ENCODE data around the gene XG.

Gene XG

DNA sequence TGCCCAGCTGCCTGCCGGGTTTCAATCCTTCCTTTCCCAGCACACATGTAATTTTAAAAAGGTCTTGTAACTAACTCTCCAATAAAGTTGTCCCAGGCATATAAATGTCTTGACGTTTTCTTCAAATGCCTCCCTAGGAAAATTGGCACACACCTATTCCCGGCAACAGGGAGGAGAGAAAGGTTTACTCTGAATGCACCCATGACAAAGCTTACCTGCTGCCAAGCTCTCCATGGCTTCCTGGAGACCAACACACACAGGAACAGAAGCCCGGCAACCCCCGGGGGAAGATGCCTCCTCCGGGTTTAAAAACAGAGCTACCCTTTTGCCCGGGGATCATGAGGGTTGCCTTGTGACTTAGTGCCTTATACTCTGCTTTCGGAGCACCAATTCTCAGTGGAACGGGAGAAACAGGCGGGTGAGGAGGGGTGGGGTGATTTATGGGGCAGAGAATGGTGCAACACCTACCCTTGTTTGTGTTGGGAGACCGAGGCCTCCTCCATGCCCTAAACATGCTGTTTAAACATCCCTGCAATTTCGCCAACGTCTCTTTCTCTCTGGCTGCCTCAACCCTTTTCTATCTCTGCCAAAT lies 72.1 kb downstream of the XG start:
- no peak for DNase-seq

DNA sequence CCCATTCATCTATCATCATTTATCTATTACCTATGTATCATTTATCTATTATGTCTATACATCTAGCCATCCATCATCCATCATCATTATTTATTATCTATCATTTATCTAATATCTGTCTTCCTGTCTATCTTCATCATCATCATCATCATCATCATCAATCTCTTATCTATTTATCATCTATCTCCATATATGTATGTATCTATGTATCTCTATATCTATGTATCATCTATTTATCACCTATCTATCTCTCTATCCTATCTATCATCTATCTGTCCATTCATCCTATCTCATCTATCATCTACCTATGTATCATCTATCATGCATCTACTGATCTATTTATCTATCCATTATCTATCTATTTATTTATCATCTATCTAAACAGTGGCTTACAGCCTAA lies 73.0 kb downstream of the XG start:
- no peak for DNase-seq

DNA sequence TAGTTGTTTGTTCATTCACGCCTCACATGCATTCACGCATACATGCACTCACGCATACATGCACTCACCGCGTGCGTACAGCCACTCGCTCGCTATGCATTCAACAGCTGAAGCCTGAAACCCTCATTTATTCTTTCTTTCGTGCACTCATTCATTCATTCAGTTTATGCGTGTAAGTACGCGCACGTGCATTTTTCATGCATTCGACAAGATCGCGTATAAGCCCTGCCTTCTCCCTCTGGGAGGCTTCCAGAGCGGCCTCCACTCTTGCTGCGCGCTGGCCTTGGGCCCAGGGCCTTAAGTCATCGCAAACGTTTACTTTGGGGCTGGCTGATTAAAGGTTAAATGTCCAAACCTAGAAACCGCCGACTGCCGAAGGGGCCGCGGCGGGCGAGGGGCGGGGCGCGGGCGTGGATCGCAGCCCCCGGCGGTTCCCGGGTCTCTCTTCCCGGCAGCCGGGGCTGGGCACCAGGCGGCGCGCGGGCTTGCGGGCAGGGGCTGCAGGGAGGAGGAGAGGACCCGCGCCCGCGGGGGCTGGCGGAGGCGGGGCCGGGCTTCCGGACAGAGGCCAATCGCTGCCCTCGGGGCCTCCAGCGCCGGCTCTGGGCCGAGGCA lies 76.6 kb downstream of the XG start, which contains the start of gene GYG2:
Gene GYG2 (plus strand): TSS at position 587 of the 615 bp plus-strand sequence. CDS start 1,259 bp downstream, outside the sequence.
- no peak for DNase-seq

DNA sequence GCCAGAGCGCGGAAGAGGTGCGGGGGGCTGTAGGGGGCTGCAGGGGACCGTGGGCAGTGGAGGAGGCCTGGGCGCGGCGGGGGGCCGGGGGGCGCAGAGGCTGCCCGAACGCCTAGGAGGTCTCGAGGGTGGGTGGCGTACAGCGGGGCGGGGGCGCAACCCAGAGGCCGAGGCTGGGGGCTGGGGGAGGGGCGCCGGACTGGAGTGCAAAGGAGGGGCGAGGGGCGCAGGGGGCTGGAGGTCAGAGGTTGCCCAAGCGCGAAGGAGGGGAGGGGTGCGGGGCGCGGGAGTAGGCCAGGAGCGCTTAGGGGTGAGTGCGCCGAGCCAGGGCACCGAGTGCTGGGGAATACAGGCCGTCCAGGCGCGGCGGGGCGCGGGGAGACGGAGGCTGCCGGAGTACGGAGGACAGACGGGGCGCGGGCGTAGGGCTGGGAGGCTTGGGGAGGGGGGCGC lies 77.1 kb downstream of the XG start:
- no peak for DNase-seq

DNA sequence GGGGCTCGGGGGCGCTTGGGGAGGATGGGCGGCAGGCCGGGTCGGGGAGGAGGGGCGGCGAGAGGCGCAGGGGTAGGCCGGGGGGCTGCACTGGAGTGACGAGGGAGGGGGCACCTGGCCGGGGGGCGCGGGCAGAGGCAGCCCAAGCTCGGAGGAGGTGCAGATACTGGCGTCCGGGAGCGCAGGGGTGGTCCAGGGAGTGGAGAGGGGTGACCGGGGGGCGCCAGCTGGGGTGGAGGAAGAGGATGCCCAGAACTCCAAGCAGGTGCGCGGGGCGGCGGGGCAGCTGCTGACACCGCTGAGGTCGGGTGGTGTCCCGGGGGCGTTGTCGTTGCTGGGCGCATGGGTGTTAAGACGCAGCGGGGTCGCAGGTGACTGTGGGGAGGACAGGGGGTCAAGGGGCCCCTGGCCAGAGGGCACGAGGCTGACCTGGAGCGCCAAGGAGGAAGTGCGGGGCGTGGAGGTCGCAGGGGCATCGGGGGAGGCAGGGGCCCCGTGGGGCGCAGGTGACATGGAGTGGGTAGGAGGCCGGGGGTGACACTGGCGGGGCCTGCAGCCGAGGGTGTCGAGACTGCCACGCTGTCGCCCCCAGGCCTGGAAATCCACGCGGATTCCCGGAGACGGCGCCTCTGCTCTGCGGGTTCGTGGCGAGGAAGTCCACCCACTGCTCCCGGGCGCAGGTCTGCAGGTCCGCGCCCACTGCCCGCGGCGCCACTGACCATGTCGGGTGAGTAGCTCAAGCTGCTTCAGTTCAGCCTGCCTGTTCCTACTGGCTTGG lies 77.8 kb downstream of the XG start:
- no peak for DNase-seq

DNA sequence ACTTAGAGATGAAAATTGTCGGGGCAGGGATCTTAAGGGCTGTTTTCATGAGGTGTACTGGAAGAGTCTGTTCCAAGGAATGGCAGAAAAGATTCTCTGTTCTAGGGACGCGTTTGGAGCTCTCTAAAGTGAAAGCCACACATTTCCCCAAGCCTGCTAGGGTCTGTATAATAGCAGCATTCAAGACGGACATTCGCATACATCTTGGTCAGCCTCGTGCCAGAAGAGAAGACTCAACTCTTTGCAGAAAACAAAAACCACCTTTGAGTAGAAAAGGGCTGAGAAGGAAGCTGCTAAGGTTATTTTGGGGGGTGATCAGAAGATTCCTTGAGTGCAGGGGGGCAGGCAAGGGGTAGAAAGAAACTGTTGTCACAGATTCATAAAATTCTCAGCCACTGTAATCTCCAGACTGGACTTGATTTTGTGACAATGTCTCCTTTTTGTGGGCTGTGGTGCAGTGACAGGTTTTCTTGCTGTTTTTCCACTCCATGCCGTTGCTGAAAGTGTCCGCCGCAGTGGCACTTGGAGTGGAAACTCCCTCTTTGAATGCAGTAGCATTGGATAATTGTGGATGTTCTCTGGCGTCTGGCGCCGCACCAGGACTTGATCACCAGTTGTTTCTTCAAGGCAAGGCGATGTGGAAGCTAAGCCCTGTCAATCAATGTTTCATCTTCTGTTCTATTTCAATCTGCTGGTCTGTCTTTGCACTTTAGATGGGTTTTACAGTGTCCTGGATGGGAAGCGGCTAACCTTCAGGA lies 79.8 kb downstream of the XG start:
- DNase-seq, result no peak

DNA sequence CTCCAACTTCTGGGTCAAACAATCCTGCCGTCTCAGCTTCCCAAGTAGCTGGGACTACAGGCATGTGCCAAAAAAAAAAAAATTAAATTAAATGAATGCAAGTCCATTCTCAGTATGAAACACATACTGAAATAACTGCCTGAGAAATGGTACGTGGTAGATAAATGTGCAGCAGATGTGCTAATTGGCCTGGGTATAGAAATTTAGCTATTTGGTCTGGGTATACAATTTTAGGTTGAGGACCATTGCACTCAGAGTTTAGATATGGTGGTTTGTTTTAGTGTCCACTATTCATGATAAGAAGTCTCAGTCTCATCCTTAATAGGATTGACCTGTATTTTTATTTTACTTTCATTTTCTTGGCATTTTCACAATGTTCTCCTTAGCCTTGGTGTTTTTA lies 86.1 kb downstream of the XG start:
- DNase-seq, result no peak

DNA sequence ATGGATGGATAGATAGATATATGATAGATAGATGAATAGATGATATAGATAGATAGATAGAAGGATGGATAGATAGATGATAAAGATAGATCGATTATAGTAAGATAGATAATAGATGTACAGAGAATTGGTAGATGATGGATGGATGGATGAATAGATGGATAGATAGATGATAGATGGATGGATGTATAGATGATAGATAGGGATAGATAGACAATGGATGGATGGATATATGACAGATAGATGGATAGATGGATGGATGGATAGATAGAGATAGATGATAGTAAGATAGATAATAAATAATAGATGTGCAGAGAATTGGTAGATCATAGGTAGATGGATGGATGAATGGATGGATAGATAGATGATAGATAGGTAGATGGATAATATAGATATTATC lies 89.1 kb downstream of the XG start:
- no peak for DNase-seq

DNA sequence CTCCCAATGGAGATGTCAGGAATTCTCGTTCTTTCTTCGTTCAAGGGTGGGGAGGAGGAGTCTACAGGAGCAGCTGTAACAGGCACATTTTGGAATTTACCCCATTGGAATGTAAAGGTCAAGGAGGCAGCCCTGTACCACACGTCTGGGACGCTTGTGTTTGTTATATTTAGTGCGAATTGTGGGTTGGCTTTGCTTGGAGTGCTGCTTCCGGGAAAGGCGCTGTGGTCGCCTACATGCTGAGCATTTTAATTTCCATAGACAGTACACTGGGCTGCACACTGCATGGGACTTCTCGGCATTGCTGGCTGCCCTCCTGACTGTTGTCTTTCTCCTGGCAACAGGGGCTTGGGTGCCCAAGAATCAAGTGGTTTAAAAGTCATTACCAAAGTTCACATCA lies 89.7 kb downstream of the XG start:
- DNase-seq, result no peak

DNA sequence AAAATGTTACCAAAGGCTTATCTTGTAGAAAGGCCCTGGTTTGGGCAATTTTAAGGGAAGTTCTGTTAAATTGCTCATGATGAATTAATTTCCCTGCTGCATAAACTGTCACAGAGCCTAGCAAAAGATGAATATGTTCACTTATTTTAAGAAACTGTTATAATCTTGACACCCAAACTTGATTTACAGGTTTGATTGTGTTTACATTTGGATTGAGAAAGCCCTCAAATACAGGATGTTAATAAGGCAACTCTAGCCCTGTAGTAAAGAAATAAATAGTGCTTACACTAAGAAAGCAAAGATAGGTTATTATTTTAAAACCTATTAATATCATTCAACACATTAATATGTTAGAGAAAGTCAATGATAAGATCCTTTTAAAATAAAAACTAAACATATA lies 95.2 kb downstream of the XG start:
- DNase-seq, result no peak

DNA sequence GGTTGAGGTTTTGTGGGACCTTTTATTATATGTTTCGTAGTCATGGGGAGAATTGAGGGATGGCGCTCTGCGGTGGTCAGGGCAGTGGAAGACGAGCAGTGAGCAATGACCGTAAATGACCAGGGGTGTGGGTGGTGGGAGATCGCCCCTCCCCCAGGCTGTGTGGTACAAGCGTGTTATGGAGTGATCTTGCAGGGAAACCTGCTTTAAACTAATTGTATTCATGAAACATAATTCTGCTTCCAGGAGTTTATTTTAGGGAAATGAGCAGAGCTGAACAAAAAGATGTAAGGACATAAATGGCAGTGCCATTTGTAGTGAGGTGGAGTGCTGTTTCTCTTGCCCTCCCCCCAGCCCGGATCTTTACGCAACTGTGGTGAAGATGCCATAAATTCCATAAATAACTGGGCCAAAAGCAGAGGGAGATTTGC lies 97.0 kb downstream of the XG start:
- DNase-seq, result no peak

DNA sequence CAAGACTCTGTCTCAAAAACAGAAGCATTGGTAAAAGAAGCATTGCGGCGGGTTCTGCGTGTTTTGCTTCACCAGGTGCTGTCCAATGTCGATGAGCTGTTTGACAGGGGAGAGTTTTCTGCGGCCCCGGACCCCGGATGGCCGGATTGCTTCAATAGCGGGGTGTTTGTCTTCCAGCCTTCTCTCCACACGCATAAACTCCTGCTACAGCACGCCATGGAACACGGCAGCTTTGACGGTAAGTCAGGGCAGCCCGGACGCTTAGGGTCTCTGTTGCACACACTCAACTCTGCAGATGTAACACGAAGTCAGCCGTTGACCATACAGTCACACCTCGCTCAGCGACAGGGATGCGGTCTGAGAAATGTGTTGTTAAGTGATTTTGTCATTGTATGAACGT lies 103.1 kb downstream of the XG start:
- no peak for DNase-seq

DNA sequence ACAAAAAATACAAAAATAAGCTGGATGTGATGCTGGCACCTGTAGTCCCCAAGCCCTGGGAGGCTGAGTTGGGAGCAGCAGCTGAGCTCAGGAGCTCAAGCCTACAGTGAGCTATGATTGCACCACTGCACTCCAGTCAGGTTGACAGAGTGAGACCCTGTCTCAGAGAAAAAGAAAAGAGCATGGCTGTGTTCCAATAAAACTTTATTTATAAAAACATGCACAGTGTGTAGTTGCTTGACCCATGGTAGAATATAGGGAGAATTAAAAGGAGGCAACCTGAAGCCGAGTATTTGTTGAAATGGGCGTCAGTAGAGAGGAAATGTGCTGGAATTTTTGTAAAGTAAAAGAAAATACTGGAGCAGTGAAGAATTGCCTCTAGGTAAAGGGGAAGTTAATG lies 103.9 kb downstream of the XG start:
- DNase-seq, result no peak

DNA sequence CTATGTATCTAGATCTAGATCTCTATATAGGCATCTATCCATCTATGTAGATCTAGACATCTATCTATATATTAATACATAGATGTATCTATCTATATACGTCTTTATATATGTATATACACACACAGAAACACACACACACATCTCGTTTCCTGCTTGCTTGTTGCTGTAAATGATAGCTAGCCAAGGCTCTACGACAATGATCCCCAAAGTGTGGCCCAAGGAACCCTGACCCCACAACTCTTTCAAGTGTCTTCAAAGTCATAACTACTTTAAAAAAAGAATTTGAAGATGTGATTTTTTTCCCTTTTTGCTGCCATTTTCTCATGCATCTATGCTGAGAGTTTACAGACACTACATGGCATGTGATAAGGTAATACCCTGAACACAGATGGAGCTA lies 105.7 kb downstream of the XG start:
- DNase-seq, result no peak

DNA sequence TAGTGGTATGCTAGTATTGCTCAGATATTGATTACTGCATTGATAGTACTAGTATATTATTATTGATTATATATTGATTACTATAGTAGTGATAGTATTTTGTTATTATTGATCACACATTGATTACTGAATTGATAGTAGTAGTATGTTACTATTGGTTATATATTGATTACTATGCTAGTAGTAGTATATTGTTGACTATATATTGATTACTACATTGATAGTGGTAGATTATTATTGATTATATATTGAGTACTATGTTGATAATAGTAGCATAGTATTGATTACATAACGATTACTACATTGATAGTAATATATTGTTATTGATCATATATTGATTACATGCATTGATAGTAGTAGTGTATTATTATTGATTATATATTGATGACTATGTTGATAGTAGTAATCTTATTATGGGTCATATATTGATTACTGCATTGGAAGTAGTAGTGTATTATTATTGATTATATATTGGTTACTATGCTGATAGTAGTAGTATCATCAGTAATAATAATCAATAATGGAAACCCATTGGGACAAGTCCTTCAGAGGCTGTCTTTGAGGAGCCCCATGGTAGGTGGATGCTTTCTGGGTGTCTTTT lies 107.5 kb downstream of the XG start:
- DNase-seq, result no peak

DNA sequence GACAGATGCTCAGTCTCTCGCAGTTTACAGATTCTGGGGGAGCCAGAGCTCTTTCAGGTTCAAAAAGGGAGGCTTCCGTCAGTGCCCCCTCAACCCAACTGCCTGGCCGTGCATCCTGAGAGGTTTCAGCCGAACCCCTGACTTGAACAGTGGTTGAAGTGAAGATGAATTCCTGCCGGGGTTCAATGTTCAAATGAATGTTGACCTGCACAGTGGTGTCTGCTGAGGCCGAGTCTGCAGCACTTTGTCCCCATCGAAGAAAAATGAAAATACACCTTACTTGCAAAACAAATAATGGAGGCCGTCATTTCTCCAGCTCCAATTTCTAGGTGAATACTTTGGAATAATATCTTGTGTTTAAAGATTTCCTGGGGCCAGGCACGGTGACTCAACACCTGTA lies 110.6 kb downstream of the XG start:
- no peak for DNase-seq

DNA sequence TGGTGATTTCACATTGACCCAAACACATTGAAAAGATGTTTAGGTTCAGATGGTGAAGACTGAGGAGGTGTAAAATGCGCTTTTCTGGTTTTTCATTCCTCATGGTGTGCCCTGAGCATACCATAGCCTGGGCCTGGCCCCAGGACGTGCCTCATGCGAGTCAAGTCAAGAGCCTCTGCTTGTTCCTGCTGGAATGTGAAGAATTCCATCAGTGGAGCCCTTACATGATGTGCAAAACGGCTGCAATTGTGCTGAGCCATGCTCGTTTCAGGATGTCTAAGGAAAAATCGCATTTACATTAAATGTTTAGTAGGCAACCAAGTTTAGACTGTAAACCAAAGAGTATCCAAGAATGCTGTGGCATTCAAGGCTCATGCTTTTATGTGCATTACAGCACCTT lies 111.8 kb downstream of the XG start:
- DNase-seq, result no peak

Measured in CD4-positive, alpha-beta T cell treated with Interleukin-6 for 4 hours (primary cell).